Activated gamma-delta T cell treated with Interleukin-2 at 50 U/mL for 16 hours (primary cell): ENCODE results near the gene PTPRS.

Experiments
- DNase-seq: peaks from one replicate; pipeline ENCODE4 v3.0.0-alpha.2; 2020

PTPRS gene

GRCh38 chr19:5305163-5305562 lies 35.4 kb downstream of the PTPRS start:
- no peak for DNase-seq

DNA sequence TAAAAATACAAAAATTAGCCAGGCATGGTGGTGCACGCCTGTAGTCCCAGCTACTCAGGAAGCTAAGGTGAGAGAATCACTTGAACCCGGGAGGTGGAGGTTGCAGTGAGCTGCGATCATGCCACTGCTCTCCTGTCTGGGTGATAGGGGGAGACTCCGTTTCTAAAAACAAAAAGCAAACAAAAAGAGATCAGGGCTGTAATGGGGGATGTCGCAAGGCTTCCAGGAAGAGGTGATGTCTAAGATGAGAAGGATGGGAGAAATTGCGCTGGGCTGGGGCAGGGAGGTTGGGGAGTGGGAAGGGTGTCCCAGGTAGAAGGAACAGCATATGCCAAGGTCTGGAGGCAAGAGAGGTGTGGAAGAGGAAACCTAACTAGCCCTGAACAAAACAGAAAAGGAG lies 36.1 kb downstream of the PTPRS start:
- DNase-seq, result no peak

DNA sequence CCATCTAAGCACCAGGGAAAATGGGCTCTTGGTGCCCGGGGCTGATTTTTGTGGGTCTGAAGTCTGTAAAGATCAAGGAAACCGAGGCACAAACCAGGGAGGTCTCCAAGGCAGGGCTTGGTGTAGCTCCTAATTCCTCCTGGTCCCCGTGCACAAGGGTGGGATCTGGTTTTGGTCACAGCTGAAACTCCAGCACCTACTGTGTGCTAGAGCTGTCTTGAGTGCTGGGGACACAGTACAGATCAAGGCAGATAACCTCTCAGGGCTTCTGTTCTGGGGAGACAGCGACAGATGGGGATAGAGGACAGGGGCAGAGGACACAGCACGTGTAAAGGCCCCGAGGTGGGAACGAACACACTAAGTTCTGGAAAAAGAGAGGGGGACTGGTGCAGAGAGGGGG lies 37.4 kb downstream of the PTPRS start:
- no peak for DNase-seq

DNA sequence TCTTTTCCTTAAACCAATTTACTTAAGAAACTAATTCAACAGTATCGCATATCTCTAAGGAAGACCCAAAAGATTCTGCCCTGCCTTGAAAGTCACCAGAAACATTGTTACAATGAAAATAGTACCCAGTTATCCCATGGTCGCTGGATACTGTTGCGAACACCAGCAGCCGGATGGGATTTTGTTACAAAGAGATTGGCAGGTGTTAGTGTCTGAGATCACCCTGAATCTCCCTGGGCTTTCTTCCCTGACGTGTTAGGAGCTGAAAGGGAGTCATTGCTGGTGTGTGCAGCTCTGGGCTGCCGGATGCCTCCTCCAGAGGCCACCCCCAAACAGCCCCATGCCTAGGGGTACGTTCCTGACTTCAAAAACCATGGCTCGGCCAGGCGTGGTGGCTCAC lies 38.2 kb downstream of the PTPRS start:
- no peak for DNase-seq

- no peak for DNase-seq
These were observed 41.5 kb downstream of the PTPRS start for GRCh38 chr19:5299137-5299536.

DNA sequence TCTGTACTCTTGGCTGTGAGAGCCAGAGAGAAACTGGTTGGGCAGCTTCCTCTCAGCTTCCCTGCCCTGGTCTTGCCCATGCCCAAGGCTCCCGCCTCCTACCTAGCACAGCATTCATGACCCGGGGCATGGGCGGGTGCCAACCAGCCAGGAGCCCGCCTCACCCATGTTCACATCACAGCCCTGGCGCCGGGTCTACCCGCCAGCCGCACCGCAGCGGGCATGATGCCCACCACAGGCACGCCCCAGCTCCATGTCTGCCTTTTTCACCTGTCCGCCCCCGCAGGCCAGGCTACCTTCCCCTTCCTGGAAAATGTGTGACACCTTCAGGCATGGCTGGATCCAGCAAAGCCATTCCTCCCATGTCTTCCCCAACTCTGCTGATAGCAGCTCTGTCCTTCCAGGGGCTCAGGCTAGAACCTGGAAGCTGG lies 42.1 kb downstream of the PTPRS start:
- no peak for DNase-seq

DNA sequence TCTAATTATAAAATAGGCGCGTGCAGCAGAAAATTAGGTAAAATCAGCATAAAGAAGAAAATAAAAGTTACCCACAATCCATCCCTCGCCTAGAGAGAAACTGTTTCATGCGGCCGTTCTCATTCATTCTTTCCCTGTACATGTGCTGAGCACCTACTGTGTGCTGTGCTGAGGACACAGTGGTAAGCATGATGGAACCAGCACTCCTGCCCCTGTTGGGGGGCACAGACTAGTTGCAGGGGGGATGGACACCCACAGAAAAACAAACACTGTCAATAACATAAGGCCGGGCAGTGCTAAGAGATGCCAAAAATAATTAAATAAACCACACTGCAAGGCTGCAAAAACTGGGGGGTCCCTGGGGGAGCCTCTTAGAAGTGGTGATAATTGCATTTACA lies 43.3 kb downstream of the PTPRS start:
- DNase-seq, result no peak

DNA sequence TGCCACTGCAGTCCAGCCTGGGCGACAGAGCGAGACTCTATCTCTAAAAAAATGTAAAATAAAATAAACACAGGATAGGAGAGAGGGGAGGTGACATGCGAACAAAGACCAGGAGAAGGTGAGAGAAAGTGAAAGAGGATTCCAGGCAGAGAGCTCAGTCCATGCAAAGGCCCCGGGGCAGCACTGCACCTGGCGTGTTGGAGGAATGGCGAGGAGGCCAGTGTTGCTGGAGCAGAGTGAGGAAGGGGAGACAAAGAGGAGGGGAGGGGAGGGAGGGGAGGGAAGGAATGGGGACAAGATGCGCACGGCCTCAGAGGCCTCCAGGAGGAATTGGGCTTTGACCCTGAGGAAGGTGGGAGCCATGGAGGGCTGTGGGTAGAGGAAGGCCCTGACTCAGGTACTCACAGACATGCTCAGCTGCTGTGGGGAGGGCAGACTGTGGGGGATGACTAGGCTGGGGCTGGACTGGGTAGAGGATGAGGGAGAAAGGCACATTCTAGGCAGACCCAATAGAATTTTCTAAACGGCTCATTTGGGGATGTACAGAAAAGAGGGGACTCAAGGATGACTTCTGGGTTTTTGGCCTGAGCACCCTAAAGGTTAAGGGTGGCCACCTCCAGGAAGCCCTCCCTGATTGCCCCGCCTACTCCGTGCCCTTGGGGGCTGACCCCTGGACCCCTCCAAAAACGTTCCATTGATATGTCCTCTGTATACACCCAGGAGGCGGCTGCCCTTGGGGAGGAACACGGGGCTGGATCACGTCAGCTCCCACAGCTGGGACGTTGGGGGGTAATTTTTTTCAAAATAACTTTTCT lies 43.9 kb downstream of the PTPRS start:
- DNase-seq, result no peak

- DNase-seq, result no peak
These were observed 44.6 kb downstream of the PTPRS start for GRCh38 chr19:5296021-5296420.

- no peak for DNase-seq
These were observed 46.0 kb downstream of the PTPRS start for GRCh38 chr19:5294403-5295160.

DNA sequence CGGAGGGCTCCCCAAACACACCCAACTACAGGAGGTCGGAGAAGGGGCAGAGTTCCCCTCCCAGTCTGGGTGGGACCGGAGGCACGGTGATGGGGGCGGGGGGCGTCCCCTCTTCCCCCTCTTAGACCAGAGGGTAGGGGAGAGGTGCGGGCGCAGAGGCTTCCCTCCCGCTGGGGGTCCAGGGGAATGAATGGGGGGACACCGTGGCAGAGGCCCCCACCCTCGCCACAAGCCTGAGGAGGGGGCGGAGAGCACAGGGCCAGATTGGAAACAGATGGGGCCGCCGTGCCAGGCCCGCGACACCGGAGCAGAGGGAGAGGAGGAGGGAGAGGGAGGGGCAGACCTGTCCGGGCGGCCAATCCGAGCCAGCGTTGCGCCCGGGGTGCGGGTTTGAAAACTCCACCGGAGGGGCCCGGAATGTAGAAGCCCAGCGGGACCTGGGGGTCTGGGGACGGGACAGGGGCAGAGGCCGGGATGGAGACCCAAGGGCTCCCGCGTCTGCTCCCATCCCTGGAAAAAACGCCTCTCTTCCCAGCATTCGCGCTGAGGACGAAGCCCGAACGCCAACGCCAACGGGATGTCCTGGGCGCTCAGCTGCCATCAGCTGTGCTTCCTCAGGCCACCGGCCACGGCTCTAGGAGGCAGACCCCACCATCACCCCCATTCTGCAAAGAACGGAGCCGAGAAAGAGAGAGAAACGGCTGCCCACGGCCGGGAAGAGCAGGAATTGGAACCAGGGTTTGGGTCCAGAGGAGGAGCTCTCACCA lies 46.8 kb downstream of the PTPRS start:
- no peak for DNase-seq

DNA sequence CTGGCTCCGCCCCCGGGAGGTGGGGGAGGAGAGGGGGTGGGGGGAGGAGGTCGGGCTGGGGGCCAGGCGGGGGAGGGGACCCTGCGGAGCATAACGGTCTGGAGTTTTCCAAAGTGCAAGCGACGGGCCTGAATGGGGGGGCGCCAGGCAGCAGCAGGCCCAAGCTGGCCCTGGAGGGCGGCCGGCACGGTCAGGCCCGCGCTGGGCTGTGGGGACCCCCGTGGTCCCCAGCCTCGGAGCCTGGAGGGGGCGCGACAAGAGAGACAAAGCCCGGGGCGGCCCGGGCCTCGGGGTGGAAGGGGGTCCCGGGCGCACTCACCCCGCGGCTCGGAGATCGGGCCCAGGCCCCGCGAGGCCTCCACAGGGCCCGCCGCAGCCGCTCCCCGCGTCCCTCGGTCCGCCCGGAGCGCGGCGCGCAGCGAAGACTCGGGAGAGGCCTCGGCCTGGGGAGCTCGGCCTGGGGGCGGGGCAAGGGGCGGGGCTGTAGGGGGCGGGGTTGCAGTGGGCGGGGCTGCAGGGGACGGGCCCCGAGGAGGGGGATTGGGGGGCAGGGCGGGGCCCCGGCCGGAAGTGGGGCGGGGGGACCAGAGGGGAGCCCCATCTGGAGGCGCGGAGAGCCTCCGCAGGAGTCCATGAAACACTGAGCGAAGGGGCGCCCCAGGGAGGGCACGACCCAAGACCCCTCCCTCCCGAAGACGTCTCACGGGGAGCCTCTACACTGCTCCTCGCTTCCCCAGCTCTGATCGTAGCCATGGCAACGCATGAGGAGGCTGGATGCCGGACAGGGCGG lies 47.6 kb downstream of the PTPRS start:
- DNase-seq, result peak; percentile 42

DNA sequence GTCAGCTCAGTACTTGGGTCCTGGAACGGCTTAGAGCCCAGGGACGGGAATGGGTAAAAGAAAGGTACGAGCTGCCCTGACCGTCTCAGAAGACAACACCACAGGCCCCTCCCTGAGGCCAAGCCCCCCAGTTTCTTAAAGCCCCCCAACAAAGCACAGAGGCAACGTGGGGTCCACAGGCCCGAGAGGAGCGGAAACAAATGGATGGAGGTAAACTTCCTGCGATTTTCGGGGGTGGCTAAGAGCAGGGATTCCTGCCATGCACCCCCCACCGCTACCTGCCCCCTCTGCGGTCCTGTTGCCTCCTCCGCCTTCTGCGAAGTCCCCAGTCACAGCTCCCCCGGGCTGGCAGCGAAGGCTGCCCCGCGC lies 48.2 kb downstream of the PTPRS start:
- no peak for DNase-seq

DNA sequence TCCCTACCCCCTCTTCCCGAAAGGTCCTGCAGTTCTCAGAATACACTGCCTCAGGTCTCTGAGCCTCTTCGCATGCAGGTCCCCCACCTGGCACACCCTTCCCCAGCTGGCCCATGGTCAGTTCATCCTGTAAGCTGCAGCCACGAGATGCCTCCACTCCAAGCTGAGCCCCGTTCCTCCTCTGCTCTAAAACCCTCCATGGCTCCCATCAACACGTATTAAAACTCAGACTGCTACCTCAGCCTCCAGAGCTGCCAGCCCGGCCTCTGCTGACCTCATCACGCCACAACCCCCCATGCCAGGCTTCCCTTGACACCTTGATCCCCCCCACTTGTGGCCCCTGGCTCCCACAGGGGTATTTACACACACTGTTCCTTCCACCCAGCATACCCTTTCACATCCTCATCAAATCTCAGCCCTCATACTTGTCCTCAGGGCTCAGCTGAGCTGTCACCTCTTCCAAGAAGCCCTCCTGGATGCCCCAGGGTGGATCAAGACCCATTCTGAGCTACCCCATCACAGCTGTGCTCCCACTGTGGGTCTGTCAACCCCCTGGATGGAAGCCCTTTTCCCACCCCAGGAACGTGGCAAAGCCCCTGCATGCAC lies 48.9 kb downstream of the PTPRS start:
- DNase-seq, result no peak
